ENCODE measurements around the gene ZFHX3. TPM values are rescaled to one million over a fixed set of nuclear protein-coding genes. Genes with fewer than 3 reads are reported as not detected.

Gene ZFHX3
- total and polyA plus RNA-seq, 10 of the 15 experiments (the other 5 are each of a cell fraction or from before 2014, with no cell fraction given), result 0.68 to 8.6 (median 2.0) TPM

GRCh38 chr16:72958522-72959076 is 89.3 kb downstream of the ZFHX3 start (continued):
- TF ChIP-seq ZBTB11 (CRISPR knock-in tag; IDR thresholded peaks at IDR 0.05) (no peak), RB1 (IDR thresholded peaks at IDR 0.05; ENCODE audit: borderline replicate concordance) (no peak), HDAC2 (IDR thresholded peaks at IDR 0.05) (no peak)

- ChIA-PET POLR2A (no interaction called here), RAD21 (ENCODE audit: unreplicated experiment) (no interaction called here), SMC1A (ENCODE audit: uncharacterized antibody, unreplicated experiment) (no interaction called here), CTCF (no interaction called here)
- Histone ChIP-seq H3K9ac (ENCODE audit: control insufficient read depth, insufficient read depth, low read length) (no peak overlapping the region), H2AFZ (ENCODE audit: control insufficient read depth, low read depth, low read length) (no peak overlapping the region), H3K27me3 (replicated peaks in 1 of 2; ENCODE audit: control insufficient read depth in 2 of 2, insufficient read depth in 2 of 2, low read length in 1 of 2) (no peaks in the 10 kb centered on the region), H3K36me3 (ENCODE audit: control insufficient read depth in 2 of 2, insufficient read depth in 2 of 2, low read length in 1 of 2) (peaks cover 1 to 5% of the 10 kb centered on the region in 2 experiments; a peak in 3 of 4 replicates), H3K27ac (ENCODE audit: control insufficient read depth, insufficient read depth) (no peak overlapping the region), H3K4me3 (no peak overlapping the region), H3K79me2 (ENCODE audit: control insufficient read depth, insufficient read depth, low read length) (no peaks in the 10 kb centered on the region), H3K4me1 (ENCODE audit: control insufficient read depth, insufficient read depth, low read length) (peaks cover 8% of the 10 kb centered on the region), H4K20me1 (ENCODE audit: control insufficient read depth, insufficient read depth) (no peaks in the 10 kb centered on the region), H3K9me3 (replicated peaks; ENCODE audit: control insufficient read depth, insufficient read depth, low read length) (no peaks in the 10 kb centered on the region), H3K4me2 (ENCODE audit: control insufficient read depth, insufficient read depth) (no peak overlapping the region)
- in situ Hi-C loops (cut with MboI), result no loop called here
- ATAC-seq, result no peak
- no peak for FAIRE-seq
- intact Hi-C loops (cut with micrococcal nuclease; ENCODE audit: unreplicated experiment), result no loop called here
- no peak for DNase-seq (ENCODE audit: low read depth, low spot score)
- 94% methylated on average over 49 of the region's 50 CpGs for WGBS (ENCODE audit: insufficient coverage, insufficient replicate concordance, low lambda C conversion rate, missing lambda C conversion rate)
- BruUV-seq (replicated peaks), result no TSS peak
- TF ChIP-seq TCF12 (IDR thresholded peaks at IDR 0.05; ENCODE audit: low read depth, low read length) (no peak), RCOR1 (conservative IDR thresholded peaks at IDR 0.05; ENCODE audit: low read depth, low read length) (no peak), BCL11A (IDR thresholded peaks at IDR 0.05; ENCODE audit: low read depth, low read length) (no peak), HDGF (IDR thresholded peaks at IDR 0.05) (no peak), ZBTB11 (CRISPR knock-in tag; IDR thresholded peaks at IDR 0.05) (no peak), ESRRA (IDR thresholded peaks at IDR 0.05; ENCODE audit: low read length) (no peak), TAF1 (IDR thresholded peaks at IDR 0.05; ENCODE audit: borderline replicate concordance, low read depth, low read length) (no peak), KLF5 (IDR thresholded peaks at IDR 0.05; ENCODE audit: partially characterized antibody) (no peak), STAT3 (IDR thresholded peaks at IDR 0.05; ENCODE audit: low read depth, low read length) (no peak), CREM (IDR thresholded peaks at IDR 0.05; ENCODE audit: low read depth) (no peak)
Measured at GRCh38 chr16:72957303-72958277, 90.3 kb downstream of the ZFHX3 start.
